HepG2 (cell line): ENCODE results near the gene SBK2. TPM values are rescaled to one million over a fixed set of nuclear protein-coding genes. Genes with fewer than 3 reads are reported as not detected.

Experiments used
- ATAC-seq: fragments of 200-7000 bp; cut with Tn5 transposase; 3 replicates; pipeline ENCODE4 v1.9.1; 2020; ENCODE audit warnings: mild to moderate bottlenecking, moderate library complexity
- BruUV-seq: library from RNA; stranded (reverse); fragments of 400-500 nt; replicated peaks from 2 replicates; lab custom pipeline; 2021; lab: Mats Ljungman, UMichigan
- CTCF ChIA-PET: fragments of 300-600 bp; formaldehyde crosslinking; extraction: SDS; loops from one replicate; lab custom pipeline; 2021; ENCODE audit warnings: low total read pairs, inconsistent platforms, low intra/inter-chr PET ratio; lab: Yijun Ruan, JAX
- POLR2A ChIA-PET: fragments of 350-600 bp; sonication (Branson Sonifier 250); formaldehyde crosslinking; loops from one replicate; lab custom pipeline; 2020; ENCODE audit warnings: antibody characterized with exemption, inconsistent platforms; lab: Yijun Ruan, JAX
- DNase-seq: peaks from one replicate; pipeline ENCODE4 v3.0.0-alpha.2; 2015; ENCODE audit warnings: low spot score
- FAIRE-seq: peaks from 3 replicates; lab custom pipeline; 2011; peaks lifted over from hg19 to GRCh38; lab: Jason Lieb, UNC
- H2AFZ ChIP-seq: one replicate; pipeline ENCODE4 v1.6.1; 2011; ENCODE audit warnings: low read length, inconsistent platforms
- H3K27ac ChIP-seq: fragments of 300-600 bp; 3 replicates; pipeline ENCODE4 v1.8.0; 2011; ENCODE audit warnings: mixed run types, mild to moderate bottlenecking, mixed read lengths, low read length, inconsistent platforms; ENCODE audit not compliant: insufficient read depth; ENCODE audit errors: extremely low read length
- H3K27me3 ChIP-seq, 2 experiments: fragments of 200-600 bp in 1 of 2; 2 replicates in 1 of 2; 3 replicates in 1 of 2; pipeline versions ENCODE4 v1.6.0 to v1.8.0; 2011; ENCODE audit warnings: low read length in 2 of 2, mild to moderate bottlenecking in 2 of 2, moderate library complexity in 2 of 2, inconsistent platforms in 1 of 2; ENCODE audit not compliant: insufficient read depth in 2 of 2, control insufficient read depth in 1 of 2
- H3K36me3 ChIP-seq, 2 experiments: fragments of 200-600 bp in 1 of 2; replicated peaks in 1 of 2; 2 replicates in 1 of 2; 3 replicates in 1 of 2; pipeline versions ENCODE4 v1.5.1 to v1.8.0; 2011; ENCODE audit warnings: low read length in 2 of 2, inconsistent platforms in 1 of 2; ENCODE audit not compliant: insufficient read depth in 2 of 2, control insufficient read depth in 1 of 2
- H3K4me1 ChIP-seq: 2 replicates; pipeline ENCODE4 v1.5.1; 2012; ENCODE audit warnings: low read length, inconsistent platforms; ENCODE audit not compliant: insufficient read depth
- H3K4me2 ChIP-seq: 2 replicates; pipeline ENCODE4 v1.6.0; 2011; ENCODE audit warnings: low read depth, low read length, inconsistent platforms
- H3K4me3 ChIP-seq, 3 experiments: fragments of 200-600 bp in 1 of 3; sonication (generic), shearing (Covaris generic) in 1 of 3; replicated peaks in 1 of 3; 2 replicates each; pipeline ENCODE4 v1.5.1; 2011 to 2016; ENCODE audit warnings: low read length in 3 of 3, inconsistent platforms in 2 of 3, low read depth in 2 of 3, mild to moderate bottlenecking in 2 of 3, control low read depth in 1 of 3, mixed read lengths in 1 of 3; ENCODE audit not compliant: insufficient read depth in 1 of 3
- H3K79me2 ChIP-seq: one replicate; pipeline ENCODE4 v1.6.1; 2011; ENCODE audit warnings: low read length, inconsistent platforms; ENCODE audit not compliant: insufficient read depth
- H3K9ac ChIP-seq: 2 replicates; pipeline ENCODE4 v1.6.0; 2011; ENCODE audit warnings: mild to moderate bottlenecking, low read depth, low read length, inconsistent platforms; ENCODE audit not compliant: insufficient read depth
- H3K9me3 ChIP-seq: 2 replicates; pipeline ENCODE4 v1.5.1; 2012; ENCODE audit warnings: mild to moderate bottlenecking, low read length
- H4K20me1 ChIP-seq: 2 replicates; pipeline ENCODE4 v1.6.0; 2011; ENCODE audit warnings: inconsistent platforms, mild to moderate bottlenecking, low read length, moderate library complexity; ENCODE audit not compliant: insufficient read depth
- CAMTA2 ChIP-seq: sonication (generic); formaldehyde crosslinking; IDR thresholded peaks from 2 replicates; pipeline ENCODE4 v1.4.0; 2020; ENCODE audit warnings: mild to moderate bottlenecking, missing genetic modification reagents, borderline replicate concordance
- ZNF121 ChIP-seq: sonication (generic); formaldehyde crosslinking; IDR thresholded peaks from 2 replicates; pipeline ENCODE4 v1.5.0; 2020; ENCODE audit warnings: mild to moderate bottlenecking, missing genetic modification reagents
- WGBS: methylation state at CpG from one replicate; pipeline ENCODE4 v1.1.6; 2017; ENCODE audit warnings: low lambda C conversion rate; 5-methylcytosine and 5-hydroxymethylcytosine counted together
- in situ Hi-C: cut with HindIII; loops from 2 replicates; pipeline ENCODE4 v1.10.0; 2017; ENCODE audit warnings: low pct_unique_long_range_greater_than_20kb; ENCODE audit not compliant: extremely low pct_ligation_motif_present
- intact Hi-C: fragments of 100-400 bp; cut with micrococcal nuclease; formaldehyde crosslinking; loops from one replicate; pipeline ENCODE4 v1.10.0; 2022; ENCODE audit not compliant: unreplicated experiment
- polyA plus RNA-seq, 8 experiments: library from polyadenylated mRNA; depleted of rRNA in 3 of 8; stranded (reverse) in 7 of 8; unstranded in 1 of 8; fragments of >200 nt; fragmentation: Illumina TruSeq in 4 of 8; extraction: Trizol in 4 of 8; gene quantifications; 2 replicates each; pipeline versions ENCODE4 v1.2.1 to v1.2.3, GENCODE V29; 2011 to 2016; ENCODE audit warnings: low read depth in 4 of 8, missing spikeins in 1 of 8, mixed read lengths in 1 of 8; ENCODE audit not compliant: insufficient read depth in 1 of 8
- total RNA-seq, 5 experiments: library from RNA; depleted of rRNA; stranded (reverse); fragments of >200 nt; fragmentation: Illumina TruSeq; extraction: Trizol; gene quantifications; 2 replicates each; pipeline ENCODE4 v1.2.3, GENCODE V29; 2016; ENCODE audit warnings: low read depth in 1 of 5
- TF ChIP-seq, protein P1 (sequence below): IDR thresholded peaks from 2 replicates; pipeline ENCODE4 v1.6.1; 2016; ENCODE audit warnings: mild to moderate bottlenecking
- TF ChIP-seq, protein P2 (sequence below): IDR thresholded peaks from 2 replicates; pipeline ENCODE4 v1.6.1; 2016
- TF ChIP-seq, protein P3 (sequence below): sonication (generic); formaldehyde crosslinking; IDR thresholded peaks from 2 replicates; pipeline ENCODE4 v1.9.0; 2021; ENCODE audit warnings: missing genetic modification reagents, borderline replicate concordance

Gene SBK2
- total and polyA plus RNA-seq, 2 of the 13 experiments (the other 11 are each of a cell fraction or from before 2014, with no cell fraction given), result 0.24 TPM; not detected in 1

GRCh38 chr19:55576746-55577145 lies 39.8 kb upstream of the SBK2 start:
- Histone ChIP-seq H3K27me3 (no peaks in the 10 kb centered on the region), H3K4me2 (no peak overlapping the region), H3K4me1 (peaks cover 14% of the 10 kb centered on the region), H3K36me3 (0 out of 5 replicates have a peak, but pooled peaks cover 0 to 8% of the 10 kb centered on the region in 2 experiments), H3K4me3 (no peak overlapping the region), H3K9ac (no peak overlapping the region), H3K9me3 (no peaks in the 10 kb centered on the region), H3K79me2 (peaks cover 9% of the 10 kb centered on the region), H4K20me1 (no peaks in the 10 kb centered on the region), H2AFZ (no peak overlapping the region), H3K27ac (no peak overlapping the region)
- in situ Hi-C loops (no loop called here), intact Hi-C loops (no loop called here)
- TF ChIP-seq, protein P1, sequence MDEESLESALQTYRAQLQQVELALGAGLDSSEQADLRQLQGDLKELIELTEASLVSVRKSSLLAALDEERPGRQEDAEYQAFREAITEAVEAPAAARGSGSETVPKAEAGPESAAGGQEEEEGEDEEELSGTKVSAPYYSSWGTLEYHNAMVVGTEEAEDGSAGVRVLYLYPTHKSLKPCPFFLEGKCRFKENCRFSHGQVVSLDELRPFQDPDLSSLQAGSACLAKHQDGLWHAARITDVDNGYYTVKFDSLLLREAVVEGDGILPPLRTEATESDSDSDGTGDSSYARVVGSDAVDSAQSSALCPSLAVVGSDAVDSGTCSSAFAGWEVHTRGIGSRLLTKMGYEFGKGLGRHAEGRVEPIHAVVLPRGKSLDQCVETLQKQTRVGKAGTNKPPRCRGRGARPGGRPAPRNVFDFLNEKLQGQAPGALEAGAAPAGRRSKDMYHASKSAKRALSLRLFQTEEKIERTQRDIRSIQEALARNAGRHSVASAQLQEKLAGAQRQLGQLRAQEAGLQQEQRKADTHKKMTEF (CRISPR knock-in tag), result no peak
- TF ChIP-seq CAMTA2 (CRISPR knock-in tag) (no peak), ZNF121 (CRISPR knock-in tag) (peak; percentile 66; the same call in 1 of the 2 replicates)
- TF ChIP-seq, protein P2, sequence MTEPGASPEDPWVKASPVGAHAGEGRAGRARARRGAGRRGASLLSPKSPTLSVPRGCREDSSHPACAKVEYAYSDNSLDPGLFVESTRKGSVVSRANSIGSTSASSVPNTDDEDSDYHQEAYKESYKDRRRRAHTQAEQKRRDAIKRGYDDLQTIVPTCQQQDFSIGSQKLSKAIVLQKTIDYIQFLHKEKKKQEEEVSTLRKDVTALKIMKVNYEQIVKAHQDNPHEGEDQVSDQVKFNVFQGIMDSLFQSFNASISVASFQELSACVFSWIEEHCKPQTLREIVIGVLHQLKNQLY (CRISPR knock-in tag), result no peak
- TF ChIP-seq, protein P3, sequence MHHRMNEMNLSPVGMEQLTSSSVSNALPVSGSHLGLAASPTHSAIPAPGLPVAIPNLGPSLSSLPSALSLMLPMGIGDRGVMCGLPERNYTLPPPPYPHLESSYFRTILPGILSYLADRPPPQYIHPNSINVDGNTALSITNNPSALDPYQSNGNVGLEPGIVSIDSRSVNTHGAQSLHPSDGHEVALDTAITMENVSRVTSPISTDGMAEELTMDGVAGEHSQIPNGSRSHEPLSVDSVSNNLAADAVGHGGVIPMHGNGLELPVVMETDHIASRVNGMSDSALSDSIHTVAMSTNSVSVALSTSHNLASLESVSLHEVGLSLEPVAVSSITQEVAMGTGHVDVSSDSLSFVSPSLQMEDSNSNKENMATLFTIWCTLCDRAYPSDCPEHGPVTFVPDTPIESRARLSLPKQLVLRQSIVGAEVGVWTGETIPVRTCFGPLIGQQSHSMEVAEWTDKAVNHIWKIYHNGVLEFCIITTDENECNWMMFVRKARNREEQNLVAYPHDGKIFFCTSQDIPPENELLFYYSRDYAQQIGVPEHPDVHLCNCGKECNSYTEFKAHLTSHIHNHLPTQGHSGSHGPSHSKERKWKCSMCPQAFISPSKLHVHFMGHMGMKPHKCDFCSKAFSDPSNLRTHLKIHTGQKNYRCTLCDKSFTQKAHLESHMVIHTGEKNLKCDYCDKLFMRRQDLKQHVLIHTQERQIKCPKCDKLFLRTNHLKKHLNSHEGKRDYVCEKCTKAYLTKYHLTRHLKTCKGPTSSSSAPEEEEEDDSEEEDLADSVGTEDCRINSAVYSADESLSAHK (CRISPR knock-in tag), result no peak
- no peak for ATAC-seq
- WGBS, result 96% methylated on average over 5 of the region's 5 CpGs
- BruUV-seq, result no TSS peak
- DNase-seq, result no peak
- CTCF ChIA-PET, result no interaction called here
- FAIRE-seq, result no peak
- POLR2A ChIA-PET, result interaction anchor here (0.8 kb wide), 1 partner anchor 23 kb away, joined by 3 read pairs; the partner anchor contains the start of gene FIZ1
